ENCODE data around the gene TBC1D10A.

The TBC1D10A gene

GRCh38 chr22:30289980-30290313 is 36.8 kb downstream of the TBC1D10A start:
- TF ChIP-seq JUND (IDR thresholded peaks at IDR 0.05; ENCODE audit: low read depth), result no peak
- DNase-seq (ENCODE audit: low read depth in 1 of 2, low spot score in 1 of 2), result no peak
- in situ Hi-C loops (cut with HindIII; ENCODE audit: low pct_unique_long_range_greater_than_20kb, low sequenced_read_pairs), result no loop called here

GRCh38 chr22:30289141-30289979 is 37.4 kb downstream of the TBC1D10A start, which contains the start of gene CASTOR1:
TSS of gene CASTOR1 (minus strand) at chr22:30289505. CDS start at chr22:30289497, 8 bp downstream.
- no peak for TF ChIP-seq JUND (IDR thresholded peaks at IDR 0.05; ENCODE audit: low read depth)
- peak; percentile 97 for DNase-seq (ENCODE audit: low read depth in 1 of 2, low spot score in 1 of 2)
- in situ Hi-C loops (cut with HindIII; ENCODE audit: low pct_unique_long_range_greater_than_20kb, low sequenced_read_pairs), result no loop called here

GRCh38 chr22:30288419-30289140 is 38.2 kb downstream of the TBC1D10A start:
- in situ Hi-C loops (cut with HindIII; ENCODE audit: low pct_unique_long_range_greater_than_20kb, low sequenced_read_pairs), result no loop called here
- no peak for TF ChIP-seq JUND (IDR thresholded peaks at IDR 0.05; ENCODE audit: low read depth)

DNA sequence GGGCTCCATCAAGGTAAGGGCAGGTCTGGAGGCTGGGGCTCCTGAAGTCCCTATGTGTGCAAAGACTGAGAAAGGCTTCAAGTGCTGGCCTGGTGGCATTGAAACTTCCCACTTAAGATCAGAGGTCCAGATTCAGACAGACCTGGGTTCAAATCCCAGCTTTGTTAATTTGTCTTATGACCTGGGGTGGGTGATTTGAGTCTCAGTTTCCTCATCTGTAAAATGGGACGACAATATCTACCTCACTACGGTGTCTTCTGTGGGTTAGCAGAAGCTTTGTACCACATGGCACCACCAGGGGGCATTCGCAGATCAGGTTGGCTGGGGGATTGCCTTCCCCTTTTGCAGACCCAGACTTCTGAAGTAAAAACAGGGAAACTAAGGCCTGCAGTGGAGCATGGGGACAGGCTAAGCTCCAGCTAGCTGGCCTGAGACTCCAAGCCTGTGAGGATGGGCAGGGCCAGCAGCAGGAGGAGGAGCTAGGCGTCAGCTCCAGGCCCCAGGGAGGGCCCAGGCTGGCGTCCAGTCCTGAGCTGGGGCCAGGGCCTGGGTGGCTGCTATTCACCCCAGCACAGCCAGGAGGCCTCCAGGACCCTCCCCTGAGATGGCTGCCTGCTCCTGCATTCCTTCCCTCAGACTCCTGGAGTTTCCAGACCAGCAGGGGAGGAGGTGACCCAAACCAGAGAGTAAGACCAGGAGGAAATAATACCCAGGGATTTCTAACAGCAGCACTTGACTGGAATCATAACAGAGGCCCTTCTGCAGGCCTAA is 38.9 kb downstream of the TBC1D10A start:
- no peak for TF ChIP-seq JUND (IDR thresholded peaks at IDR 0.05; ENCODE audit: low read depth)
- in situ Hi-C loops (cut with HindIII; ENCODE audit: low pct_unique_long_range_greater_than_20kb, low sequenced_read_pairs), result no loop called here
- DNase-seq (ENCODE audit: low read depth in 1 of 2, low spot score in 1 of 2), result peak; percentile 67 to 88

More at GRCh38 chr22:30288419-30289140, 38.2 kb downstream of the TBC1D10A start:
- no peak for DNase-seq (ENCODE audit: low read depth in 1 of 2, low spot score in 1 of 2)

DNA sequence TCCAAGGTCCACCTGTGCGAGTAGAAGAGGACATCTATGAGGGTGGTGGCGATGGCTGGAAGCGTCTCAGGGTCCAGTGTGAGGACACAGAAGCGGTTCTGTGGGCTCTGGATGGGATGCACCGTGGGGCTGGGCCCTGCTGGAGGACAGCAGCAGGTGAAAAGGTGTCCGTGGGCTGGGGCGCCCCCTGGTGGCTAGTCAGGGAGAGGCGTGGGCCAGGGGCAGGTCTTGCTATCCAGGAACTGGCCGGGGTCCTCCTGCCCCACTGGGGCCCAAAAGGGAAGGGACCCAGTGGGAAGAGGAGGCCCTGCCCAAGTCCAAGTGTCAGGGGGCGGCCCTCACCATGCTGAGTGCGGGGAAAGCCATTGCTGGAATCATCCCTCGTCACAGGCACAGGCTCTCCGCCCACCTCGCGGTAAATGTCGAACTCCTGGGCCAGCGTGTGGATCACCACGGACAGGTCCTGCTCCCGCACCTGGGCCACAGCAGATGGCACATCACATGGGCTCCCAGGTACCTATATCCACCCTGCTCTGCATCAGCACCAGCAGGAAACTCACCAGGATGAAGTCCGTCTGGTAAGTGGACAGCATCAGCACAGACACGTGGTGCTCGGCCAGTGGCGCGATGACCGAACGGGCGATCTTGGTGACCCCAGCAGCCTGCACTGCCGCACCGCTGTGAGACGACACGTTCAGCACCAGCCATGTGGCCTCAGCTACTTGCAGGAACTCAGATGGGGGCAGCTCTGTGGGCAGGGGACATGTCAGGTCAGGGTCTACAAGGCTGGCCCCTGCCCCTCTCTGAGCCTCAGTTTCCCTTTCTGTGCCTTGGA is 39.7 kb downstream of the TBC1D10A start:
- no peak for TF ChIP-seq JUND (IDR thresholded peaks at IDR 0.05; ENCODE audit: low read depth)
- peak; percentile 55 to 59 for DNase-seq (ENCODE audit: low read depth in 1 of 2, low spot score in 1 of 2)
- in situ Hi-C loops (cut with HindIII; ENCODE audit: low pct_unique_long_range_greater_than_20kb, low sequenced_read_pairs), result no loop called here

- DNase-seq (ENCODE audit: low read depth in 1 of 2, low spot score in 1 of 2), result no peak
- in situ Hi-C loops (cut with HindIII; ENCODE audit: low pct_unique_long_range_greater_than_20kb, low sequenced_read_pairs), result no loop called here
- TF ChIP-seq JUND (IDR thresholded peaks at IDR 0.05; ENCODE audit: low read depth), result no peak
Observed at GRCh38 chr22:30286331-30286730, 40.4 kb downstream of the TBC1D10A start.

- DNase-seq (ENCODE audit: low read depth in 1 of 2, low spot score in 1 of 2), result no peak
- in situ Hi-C loops (cut with HindIII; ENCODE audit: low pct_unique_long_range_greater_than_20kb, low sequenced_read_pairs), result no loop called here
- TF ChIP-seq JUND (IDR thresholded peaks at IDR 0.05; ENCODE audit: low read depth), result no peak
Observed at GRCh38 chr22:30285846-30286200, 40.9 kb downstream of the TBC1D10A start.

DNA sequence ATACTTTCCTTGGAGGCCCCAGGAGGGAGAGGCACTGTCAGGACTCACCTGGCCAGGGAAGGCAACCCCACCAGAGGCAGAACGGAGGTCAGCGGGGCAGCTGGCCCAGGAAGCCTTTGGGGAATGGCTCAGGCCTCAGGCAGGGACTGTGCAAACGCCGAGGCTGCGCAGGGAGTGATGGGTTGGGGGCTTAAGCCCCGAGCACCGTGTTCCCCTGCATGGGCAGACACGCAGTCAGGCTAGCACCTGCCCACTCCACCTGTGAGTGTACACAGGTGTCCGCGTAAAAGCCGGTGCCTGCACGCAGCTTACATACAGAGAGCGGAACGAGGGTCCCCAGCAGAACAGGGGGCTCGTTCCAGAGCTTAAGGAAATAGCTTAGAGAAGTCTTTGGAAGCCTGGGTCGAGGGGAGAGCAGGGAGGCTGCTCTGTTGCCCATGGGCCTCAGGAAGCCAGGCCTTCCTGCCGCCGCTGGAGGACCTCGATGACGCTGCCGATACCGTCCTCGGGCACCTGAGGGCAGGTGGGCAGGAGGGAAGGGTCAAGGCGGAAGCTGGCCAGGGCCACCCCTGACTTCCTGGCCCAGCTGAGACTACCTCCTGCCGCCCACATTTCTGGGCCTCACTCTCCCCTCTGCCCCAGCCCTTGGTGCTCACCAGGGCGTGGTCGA is 41.4 kb downstream of the TBC1D10A start:
- no peak for DNase-seq (ENCODE audit: low read depth in 1 of 2, low spot score in 1 of 2)
- no peak for TF ChIP-seq JUND (IDR thresholded peaks at IDR 0.05; ENCODE audit: low read depth)
- in situ Hi-C loops (cut with HindIII; ENCODE audit: low pct_unique_long_range_greater_than_20kb, low sequenced_read_pairs), result no loop called here

- TF ChIP-seq JUND (IDR thresholded peaks at IDR 0.05; ENCODE audit: low read depth), result no peak
- in situ Hi-C loops (cut with HindIII; ENCODE audit: low pct_unique_long_range_greater_than_20kb, low sequenced_read_pairs), result no loop called here
- DNase-seq (ENCODE audit: low read depth in 1 of 2, low spot score in 1 of 2), result no peak
Observed at GRCh38 chr22:30284666-30285065, 42.1 kb downstream of the TBC1D10A start.

- in situ Hi-C loops (cut with HindIII; ENCODE audit: low pct_unique_long_range_greater_than_20kb, low sequenced_read_pairs), result no loop called here
- no peak for TF ChIP-seq JUND (IDR thresholded peaks at IDR 0.05; ENCODE audit: low read depth)
- no peak for DNase-seq (ENCODE audit: low read depth in 1 of 2, low spot score in 1 of 2)
Observed at GRCh38 chr22:30284172-30284571, 42.6 kb downstream of the TBC1D10A start.

DNA sequence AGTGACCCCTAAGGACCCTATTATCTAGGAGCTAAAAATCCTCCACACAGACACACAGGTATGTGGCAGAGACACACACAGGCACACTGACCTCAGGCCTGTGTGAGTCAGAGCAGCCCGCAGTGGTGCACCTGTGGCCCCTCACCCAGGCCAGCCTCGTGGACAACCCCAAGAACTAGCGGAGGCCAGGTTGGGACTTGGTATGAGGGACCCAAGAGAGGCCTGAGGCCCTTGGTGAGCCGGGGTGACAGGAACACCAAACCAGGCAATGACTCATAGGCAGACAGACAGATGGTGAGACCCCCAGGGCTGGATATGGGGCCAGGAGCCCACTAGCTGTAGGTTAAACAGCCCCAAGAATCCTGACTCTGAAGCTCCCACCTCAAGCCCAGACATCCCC is 43.4 kb downstream of the TBC1D10A start:
- in situ Hi-C loops (cut with HindIII; ENCODE audit: low pct_unique_long_range_greater_than_20kb, low sequenced_read_pairs), result no loop called here
- no peak for TF ChIP-seq JUND (IDR thresholded peaks at IDR 0.05; ENCODE audit: low read depth)
- DNase-seq (ENCODE audit: low read depth in 1 of 2, low spot score in 1 of 2), result no peak

Measured in T47D (cell line).